Right ventricle myocardium superior (tissue), 1 donor: ENCODE data around the gene MLST8. TPM values are rescaled to one million over a fixed set of nuclear protein-coding genes. Genes with fewer than 3 reads are reported as not detected.
"Not testable (repeated sequence)": the region's sequence is repeated elsewhere in the genome, so short reads cannot be mapped to it uniquely, and the experiment has no call there.

Experiments used
- ATAC-seq: fragments of 200-7000 bp; cut with Tn5 transposase; one replicate; pipeline ENCODE4 v1.9.1; 2020; ENCODE audit warnings: mild to moderate bottlenecking; ENCODE audit not compliant: poor library complexity
- DNase-seq: peaks from one replicate; pipeline ENCODE4 v3.0.0-alpha.2; 2020
- intact Hi-C: fragments of 100-400 bp; cut with DNase I; formaldehyde crosslinking; loops from one replicate; pipeline ENCODE4 v1.11.2; 2022
- total RNA-seq: library from RNA; stranded (reverse); fragmentation: NEBNext Ultra II Directional; extraction: Animal tissue kit (Norgen Biotek cat#: 25700); gene quantifications from one replicate; pipeline ENCODE4 v1.2.1, GENCODE V29; 2021
- donor health status: DM: no; HTN: yes; CAD: no; lungs with severe emphysema.

MLST8 gene
- total RNA-seq, 1 donor from 2014 or later, result 23.2 TPM

DNA sequence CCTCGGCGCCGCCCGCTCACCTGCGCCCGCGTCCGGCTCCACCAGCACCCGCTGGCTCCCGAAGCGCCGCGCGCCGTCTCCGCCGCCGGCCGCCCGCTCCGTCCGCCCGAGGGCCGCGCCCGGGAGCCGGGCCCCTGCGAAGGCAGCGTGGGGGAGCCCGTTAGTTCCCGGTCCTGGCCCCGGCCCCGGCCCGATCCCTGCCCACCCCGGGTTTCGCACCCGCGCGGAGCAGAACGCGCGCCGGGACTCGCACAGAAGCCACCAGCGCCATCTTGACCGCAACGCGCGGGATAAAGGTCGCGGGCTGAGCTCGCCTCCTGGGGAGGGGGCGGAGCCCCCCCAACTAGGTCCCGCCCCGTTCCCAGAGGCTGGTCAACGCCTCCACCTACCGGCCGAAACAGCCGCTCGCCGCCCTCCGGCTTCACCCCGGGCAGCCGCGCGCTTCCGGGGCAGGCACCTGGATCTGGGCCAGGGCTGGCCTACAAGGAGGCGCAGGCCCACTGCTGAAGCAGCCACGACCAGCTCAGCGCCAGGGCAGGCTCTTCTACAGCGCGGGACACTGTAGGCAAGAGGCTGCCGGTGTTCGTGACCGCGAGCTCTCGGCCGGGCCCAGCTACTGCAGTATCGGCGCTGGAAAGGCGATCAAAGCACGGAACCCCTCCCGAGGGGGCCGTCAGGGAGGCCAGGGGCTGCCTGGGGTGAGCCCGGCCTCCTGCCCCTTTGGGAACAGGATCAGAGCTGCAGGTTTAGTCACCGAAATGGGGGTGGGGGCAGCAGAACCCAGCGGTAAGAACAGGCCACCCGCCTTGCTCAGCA, 46.2 kb downstream of the MLST8 start, which contains the start of gene ECI1:
Gene ECI1, minus strand, starts transcription at position 292 of the 816 bp plus-strand sequence. Its CDS starts 21 bp downstream, at position 271.
- DNase-seq (peak; percentile 98), ATAC-seq (peak; percentile 98)
- intact Hi-C loops, result no loop called here

DNA sequence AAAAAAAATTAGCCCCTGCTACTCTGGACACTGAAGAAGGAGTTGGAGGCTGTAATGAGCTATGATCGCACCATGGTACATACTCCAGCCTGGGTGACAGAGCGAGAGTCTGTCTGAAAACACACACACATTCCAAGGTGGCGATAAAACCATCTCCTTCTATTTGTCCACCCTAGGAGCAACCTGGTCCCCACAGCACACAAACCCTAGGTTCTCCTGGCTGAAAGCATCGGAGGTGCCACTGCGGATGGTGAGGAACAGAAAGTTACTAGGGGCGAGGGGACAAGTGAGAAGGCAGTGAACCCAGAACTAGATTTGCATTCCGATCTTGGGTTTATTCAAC, 47.5 kb downstream of the MLST8 start:
- ATAC-seq, result no peak
- intact Hi-C loops, result no loop called here

DNA sequence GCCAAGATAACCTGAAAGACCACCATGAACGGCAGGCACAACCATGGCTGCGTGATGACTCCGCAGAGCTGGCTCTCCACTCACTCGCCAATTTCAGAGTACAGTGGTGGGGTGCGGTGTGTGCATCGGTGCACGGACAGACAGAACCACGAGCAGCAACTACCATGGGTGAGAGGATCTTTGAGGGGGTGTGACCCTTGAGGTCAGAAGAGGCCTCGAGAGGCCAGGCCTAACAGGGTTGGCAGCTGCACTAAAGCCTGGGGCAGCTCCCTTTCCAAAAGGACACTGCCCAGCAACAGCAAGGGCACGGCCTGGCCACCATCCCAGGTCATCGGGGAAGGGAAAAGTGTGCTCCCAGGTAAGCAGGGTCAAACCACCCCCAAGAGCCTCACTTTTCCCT, 48.0 kb downstream of the MLST8 start:
- DNase-seq, result no peak
- intact Hi-C loops, result no loop called here
- no peak for ATAC-seq

More for the DNA sequence above, 47.5 kb downstream of the MLST8 start:
- DNase-seq, result no peak

DNA sequence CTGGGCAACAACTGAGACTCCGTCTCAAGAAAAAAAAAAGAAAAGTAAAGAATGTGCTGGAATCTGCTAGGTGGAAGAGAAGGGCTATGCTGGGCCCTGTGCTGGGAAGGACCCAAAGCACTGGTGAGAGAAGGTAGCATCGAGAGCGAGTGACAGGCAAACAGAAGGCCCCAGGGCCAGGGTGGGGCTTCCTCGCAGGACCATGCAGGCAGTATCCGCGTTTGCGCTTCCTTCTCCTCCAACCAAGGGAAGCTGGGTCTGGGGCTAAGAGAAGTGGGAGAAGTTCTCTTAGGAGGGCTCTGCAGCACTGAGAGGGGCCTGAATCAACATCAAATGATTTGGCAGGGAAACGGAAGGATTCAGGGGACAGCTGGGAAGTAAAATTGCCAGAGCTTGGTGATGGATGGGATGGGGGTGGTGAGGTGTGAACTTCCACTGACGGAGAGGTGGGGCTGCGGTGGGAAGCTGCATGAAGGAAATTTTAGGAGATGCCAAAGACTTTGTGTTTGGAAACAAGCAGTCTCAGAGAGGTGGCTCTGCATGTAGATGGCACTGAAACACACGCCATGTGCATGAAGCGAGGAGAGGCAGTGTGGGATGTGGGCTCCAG, 51.4 kb downstream of the MLST8 start:
- ATAC-seq (no peak), DNase-seq (no peak)
- intact Hi-C loops, result no loop called here

DNA sequence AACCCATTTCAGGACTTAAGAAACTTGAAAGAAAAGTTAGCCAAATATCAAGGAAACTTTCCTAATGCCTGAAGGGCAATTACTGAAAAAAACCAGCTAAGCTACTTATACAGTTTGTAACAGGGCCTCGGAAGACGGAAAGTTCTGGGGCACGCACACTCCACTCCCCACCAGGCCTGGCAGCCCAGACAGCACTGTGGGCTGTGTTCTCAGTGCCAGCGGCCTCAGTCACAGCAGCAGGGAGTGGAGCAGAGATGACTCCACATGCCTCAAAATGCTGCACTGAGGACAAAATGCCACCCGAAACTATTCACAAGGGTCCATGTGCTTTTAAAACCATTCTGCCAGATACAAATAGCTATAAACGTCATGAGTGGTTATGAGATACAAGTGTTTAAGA, 52.5 kb downstream of the MLST8 start:
- intact Hi-C loops, result no loop called here
- no peak for ATAC-seq
- DNase-seq, result no peak

DNA sequence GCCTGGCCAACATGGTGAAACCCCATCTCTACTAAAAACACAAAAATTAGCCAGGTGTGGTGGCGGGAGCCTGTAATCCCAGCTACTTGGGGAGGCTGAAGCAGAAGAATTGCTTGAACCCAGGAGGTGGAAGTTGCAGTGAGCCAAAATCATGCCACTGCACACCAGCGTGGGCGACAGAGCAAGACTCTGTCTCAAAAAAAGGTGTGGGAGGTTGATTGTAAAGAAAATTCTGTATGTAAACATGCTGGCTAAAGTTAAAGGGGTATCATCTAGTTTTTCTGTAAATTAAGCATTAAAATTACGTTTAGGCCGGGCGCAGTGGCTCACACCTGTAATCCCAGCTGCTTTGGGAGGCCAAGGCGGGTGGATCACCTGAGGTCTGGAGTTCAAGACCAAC, 53.3 kb downstream of the MLST8 start:
- intact Hi-C loops, DNase-seq, ATAC-seq: not testable (repeated sequence)

Other genes with a start within 250 kb of the MLST8 start
- gene NDUFB10, start 245.9 kb upstream of the MLST8 start, total RNA-seq, result 723 TPM
- gene RPS2, start 240.6 kb upstream of the MLST8 start, total RNA-seq, result 770 TPM
- gene RNF151, start 238.6 kb upstream of the MLST8 start, total RNA-seq, result not detected
- 20.3 TPM for gene TBL3, start 233.4 kb upstream of the MLST8 start, total RNA-seq
- not detected for gene NOXO1, start 224.0 kb upstream of the MLST8 start, total RNA-seq
- 28.3 TPM for gene GFER, start 221.3 kb upstream of the MLST8 start, total RNA-seq
- 0.32 TPM for gene SYNGR3, start 215.5 kb upstream of the MLST8 start, total RNA-seq
- 17.2 TPM for gene ZNF598, start 195.6 kb upstream of the MLST8 start, total RNA-seq
- gene NPW, start 185.7 kb upstream of the MLST8 start, total RNA-seq, result not detected
- 258 TPM for gene NHERF2, start 178.6 kb upstream of the MLST8 start, total RNA-seq
- 26.2 TPM for gene NTHL1, start 157.6 kb upstream of the MLST8 start, total RNA-seq
- gene TSC2, start 157.5 kb upstream of the MLST8 start, total RNA-seq, result 67.8 TPM
- gene PKD1, start 69.6 kb upstream of the MLST8 start, total RNA-seq, result 82.8 TPM
- gene RAB26, start 56.8 kb upstream of the MLST8 start, total RNA-seq, result 0.43 TPM
- gene TRAF7, start 49.7 kb upstream of the MLST8 start, total RNA-seq, result 23.4 TPM
- 5.3 TPM for gene CASKIN1, start 8.8 kb upstream of the MLST8 start, total RNA-seq
- gene BRICD5, start 5.4 kb downstream of the MLST8 start, total RNA-seq, result 11.3 TPM
- gene PGP, start 9.4 kb downstream of the MLST8 start, total RNA-seq, result 34.7 TPM
- 13.6 TPM for gene E4F1, start 18.1 kb downstream of the MLST8 start, total RNA-seq
- 0.35 TPM for gene DNASE1L2, start 31.0 kb downstream of the MLST8 start, total RNA-seq
- 215 TPM for gene ECI1, start 46.1 kb downstream of the MLST8 start, total RNA-seq
- gene RNPS1, start 62.7 kb downstream of the MLST8 start, total RNA-seq, result 109 TPM
- gene ABCA3, start 135.3 kb downstream of the MLST8 start, total RNA-seq, result 6.0 TPM
- 1.4 TPM for gene CCNF, start 224.0 kb downstream of the MLST8 start, total RNA-seq